ENCODE measurements around the gene ASIC3.

DNA sequence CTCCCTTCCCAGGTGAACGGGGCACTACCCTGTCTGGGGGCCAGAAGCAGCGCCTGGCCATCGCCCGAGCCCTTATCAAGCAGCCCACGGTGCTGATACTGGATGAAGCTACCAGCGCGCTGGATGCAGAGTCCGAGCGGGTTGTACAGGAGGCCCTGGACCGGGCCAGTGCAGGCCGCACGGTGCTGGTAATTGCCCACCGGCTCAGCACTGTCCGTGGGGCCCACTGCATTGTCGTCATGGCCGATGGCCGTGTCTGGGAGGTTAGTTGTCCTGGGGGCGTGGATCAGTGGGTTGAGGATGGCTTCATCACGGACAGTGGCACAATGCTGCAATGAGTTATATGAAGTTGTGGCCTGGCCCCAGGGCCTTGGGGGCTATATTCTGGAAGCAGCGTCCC lies 4.4 kb upstream of the ASIC3 start:
- TF ChIP-seq, protein P1, sequence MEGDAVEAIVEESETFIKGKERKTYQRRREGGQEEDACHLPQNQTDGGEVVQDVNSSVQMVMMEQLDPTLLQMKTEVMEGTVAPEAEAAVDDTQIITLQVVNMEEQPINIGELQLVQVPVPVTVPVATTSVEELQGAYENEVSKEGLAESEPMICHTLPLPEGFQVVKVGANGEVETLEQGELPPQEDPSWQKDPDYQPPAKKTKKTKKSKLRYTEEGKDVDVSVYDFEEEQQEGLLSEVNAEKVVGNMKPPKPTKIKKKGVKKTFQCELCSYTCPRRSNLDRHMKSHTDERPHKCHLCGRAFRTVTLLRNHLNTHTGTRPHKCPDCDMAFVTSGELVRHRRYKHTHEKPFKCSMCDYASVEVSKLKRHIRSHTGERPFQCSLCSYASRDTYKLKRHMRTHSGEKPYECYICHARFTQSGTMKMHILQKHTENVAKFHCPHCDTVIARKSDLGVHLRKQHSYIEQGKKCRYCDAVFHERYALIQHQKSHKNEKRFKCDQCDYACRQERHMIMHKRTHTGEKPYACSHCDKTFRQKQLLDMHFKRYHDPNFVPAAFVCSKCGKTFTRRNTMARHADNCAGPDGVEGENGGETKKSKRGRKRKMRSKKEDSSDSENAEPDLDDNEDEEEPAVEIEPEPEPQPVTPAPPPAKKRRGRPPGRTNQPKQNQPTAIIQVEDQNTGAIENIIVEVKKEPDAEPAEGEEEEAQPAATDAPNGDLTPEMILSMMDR (IDR thresholded peaks at IDR 0.05) = no peak
- no peak for TF ChIP-seq POLR2A (IDR thresholded peaks at IDR 0.05)
- no peak for TF ChIP-seq EP300 (IDR thresholded peaks at IDR 0.05)
